Islet of Langerhans (tissue), 1 donor: Measurements from ENCODE around the gene KIF21B.
"Not testable (repeated sequence)": the region's sequence is repeated elsewhere in the genome, so short reads cannot be mapped to it uniquely, and the experiment has no call there.

Source experiments
- FAIRE-seq: peaks from one replicate; lab custom pipeline; 2011; peaks lifted over from hg19 to GRCh38; lab: Jason Lieb, UNC

Gene KIF21B

DNA sequence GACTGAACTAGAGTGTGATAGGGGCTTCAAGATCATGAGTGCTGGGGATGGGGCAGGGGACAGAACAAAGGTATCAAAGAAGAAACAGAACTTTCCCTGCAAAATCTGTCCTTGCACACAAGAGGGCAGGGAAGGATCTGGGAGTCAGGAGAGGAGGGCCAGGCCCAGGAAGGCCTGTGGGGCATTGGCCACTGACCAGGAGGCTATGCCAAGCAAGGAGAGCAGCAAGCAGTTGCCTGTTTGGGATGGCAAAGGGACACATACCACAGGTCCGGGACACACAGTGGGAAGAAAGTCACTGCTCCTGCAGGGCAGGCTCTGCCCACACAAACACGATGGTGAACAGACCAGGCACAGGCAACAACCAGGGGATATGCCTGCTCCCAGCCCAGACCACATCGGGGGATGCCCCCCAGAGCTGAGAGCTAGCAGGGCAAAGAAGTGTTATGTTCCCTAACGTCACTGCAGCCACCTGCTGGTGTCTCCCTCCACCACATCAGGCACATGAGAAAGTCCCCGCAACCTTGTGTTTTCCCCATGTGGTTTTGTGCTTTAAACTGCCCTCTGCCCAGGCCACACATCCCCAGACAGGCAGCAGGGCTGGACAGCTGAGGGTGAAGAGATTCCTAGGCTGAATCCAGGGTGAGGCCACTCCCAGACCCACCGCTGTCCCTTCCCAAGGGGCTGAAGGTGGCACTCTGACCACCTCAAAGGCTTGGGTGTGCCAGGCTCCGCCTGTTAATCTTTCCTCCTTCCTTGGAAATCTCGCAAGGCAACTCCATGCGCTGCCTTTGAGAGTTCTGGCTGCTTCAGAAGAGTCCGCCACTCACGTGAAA lies 53.6 kb downstream of the KIF21B start:
- no peak for FAIRE-seq

DNA sequence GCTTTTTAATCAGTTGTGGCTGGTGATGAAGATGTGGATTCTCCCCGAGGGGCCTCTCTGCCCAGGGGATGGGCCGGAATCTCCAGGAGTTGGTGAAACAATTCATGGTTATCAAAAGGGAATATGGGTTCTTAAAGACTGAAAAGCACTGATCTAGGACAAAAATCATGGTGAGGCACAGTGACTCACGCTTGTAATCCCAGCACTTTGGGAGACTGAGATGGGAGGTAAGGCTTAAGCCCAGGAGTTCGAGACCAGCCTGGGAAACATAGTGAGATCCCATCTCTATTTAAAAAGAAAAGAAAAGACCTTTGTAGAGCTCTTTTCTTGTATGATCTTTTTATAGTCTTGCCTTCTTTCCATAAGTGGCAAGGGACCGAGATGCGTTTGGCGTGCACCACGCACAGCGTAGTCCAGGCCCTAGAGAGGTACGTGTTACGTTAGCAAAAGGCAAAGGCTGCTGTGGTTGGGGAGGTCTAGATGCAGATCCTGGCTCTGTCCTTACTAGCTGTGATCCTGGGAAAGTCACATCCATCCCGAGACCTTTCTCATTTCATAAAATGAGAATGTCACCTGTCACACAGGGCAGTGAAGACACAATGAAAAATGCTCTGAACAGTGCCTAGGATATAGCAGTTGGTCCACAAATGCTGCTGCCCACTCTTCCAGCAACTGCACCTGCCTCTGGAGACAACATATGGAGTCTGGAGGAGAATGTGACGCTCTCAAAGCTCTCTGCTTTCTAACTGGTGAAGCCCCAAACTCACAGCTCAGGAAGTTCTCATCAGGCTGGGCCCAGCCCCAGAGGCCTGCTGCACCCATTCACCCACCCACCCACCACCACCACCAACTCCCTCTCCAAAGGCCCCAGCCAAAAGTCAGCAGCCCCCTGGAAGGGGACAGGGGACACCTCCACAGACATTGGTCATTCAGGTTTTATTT lies 54.8 kb downstream of the KIF21B start:
- FAIRE-seq: no peak

DNA sequence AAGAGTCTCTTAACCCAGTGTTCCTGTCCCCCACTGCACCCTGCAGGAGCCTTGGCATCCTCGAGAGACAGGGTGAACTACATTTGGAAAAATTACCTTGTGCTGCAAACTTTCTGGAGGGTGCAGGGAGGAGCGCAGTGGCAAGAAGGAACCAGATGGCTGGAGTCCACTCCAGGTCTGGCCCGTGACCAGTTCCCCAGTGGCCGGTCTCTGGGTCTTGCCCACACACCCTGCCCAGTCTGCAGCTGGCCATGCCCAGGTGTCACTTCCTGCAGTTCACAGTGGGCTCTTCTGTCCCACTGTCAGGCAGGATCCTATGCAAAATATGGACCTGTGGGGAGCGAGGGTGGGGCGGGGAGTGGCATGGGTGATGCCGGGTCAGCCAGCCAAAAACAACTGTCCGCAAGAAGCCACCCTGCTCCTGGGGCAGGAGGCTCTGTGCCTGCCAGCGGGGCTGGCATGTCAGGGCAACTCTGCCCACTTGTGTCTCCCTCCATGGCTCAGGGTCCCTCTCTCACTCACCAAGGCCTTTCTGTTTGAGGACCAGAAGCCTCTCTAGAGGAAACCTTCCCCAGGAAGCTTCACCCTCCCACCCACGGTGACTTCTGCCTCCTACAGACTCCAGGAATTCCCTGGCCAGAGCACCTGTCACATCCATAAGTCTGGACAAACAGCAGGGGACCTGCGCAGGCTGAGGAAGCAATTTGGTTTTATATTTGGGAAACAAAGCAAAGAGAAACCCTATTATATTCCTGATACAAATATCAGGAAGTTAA lies 55.6 kb downstream of the KIF21B start:
- no peak for FAIRE-seq

DNA sequence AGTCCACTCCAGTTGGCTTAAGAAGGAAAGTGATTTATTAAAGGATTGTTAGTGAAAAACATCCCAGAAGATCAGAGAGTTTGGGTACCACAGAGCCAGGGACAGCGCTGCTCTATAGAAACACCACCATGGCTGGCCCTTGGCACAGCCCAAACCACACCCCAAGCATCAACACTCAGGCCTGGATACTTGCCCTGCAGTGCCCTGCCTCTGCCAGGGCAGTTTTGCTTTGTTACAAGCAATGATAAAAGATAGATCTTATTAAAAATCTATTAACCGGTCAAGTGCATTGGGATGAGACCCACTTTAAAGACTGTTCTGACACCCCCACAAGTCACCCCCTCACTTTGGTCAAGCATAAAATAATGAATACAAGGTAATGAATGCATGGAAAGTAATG lies 56.6 kb downstream of the KIF21B start:
- no peak for FAIRE-seq

DNA sequence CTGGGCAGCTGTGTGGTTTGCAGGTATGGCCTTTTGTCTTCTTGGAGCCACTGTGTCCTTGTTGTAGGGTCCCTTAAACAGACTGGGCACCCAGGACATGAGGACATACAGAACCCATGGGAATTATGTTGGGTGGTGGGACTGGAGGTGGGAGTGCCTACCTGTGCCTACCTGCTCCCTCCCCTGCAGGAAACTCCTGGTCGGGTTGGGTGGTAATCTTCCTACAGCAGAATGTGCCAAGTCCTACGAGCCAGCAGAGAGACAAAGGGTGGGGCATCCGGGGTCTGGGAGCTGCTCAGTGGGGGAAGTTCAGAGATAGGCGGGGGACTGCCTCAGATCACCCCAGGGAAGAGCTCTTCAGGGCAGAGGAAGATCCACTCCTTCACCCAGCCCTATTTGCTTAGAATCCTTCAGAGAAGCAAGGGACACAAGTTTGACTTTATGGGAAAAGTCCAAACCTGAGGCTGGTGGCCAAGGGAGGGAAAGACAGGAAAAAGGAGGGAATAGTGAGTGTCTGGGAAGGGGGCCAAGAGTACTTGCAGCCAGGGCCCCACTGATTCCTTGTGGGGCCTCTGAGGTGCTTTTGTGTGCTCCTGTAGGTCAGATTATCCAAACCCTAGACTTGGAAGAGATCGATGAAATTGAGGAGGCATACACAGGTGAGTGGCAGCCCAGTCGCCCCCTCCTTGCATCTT lies 58.3 kb downstream of the KIF21B start:
- no peak for FAIRE-seq

DNA sequence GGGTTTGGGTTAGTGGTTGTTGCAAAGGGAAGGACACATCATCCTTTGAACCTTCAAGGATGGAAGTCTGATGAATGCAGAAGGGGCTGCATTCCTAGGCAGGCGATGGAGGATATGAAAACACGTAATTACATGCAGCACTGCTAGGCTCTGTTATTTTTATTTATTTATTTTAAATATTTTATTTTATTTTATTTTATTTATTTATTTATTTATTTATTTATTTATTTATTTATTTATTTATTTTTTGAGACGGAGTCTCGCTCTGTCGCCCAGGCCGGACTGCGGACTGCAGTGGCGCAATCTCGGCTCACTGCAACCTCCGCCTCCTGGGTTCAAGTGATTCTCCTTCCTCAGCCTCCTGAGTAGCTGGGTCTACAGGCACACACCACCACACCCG lies 59.6 kb downstream of the KIF21B start:
- FAIRE-seq: not testable (repeated sequence)

DNA sequence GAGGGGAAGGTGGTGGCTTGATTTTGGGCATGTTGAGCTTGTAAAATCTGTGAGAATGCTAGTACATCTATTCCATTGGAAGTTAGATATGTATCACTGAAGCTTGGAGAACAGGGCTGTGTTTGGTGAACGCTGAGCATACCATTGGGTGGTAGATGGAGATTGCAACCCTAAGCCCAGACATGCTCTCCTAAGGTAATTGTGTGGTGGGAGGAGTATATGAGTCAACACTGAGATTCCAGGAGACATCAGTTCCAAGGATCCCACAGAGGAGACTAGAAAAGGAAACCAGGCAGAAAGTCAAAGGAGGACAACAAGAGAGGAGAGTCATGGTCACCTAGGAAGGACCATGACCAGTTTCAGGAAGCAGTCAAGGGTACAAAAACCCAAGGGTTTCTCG lies 60.4 kb downstream of the KIF21B start:
- no peak for FAIRE-seq

DNA sequence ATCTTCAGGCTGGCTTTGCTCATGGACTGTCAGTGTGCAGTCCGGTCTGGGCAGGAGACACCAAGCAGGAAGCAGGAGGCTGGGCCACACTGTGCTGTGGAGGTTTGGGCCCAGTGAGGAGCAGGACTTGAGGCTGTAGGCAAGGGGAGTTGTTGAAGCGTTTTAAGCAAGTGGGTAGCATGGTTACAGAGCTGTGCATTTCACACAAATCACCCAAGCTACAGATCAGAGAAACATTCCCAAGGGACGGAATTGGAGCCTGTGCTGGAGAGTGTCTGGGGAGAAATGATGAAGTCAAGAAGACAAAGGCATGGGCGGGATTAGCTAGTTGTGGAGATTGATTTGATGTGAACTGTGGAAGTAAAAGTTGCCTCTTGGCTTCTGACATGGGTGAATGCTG lies 60.9 kb downstream of the KIF21B start:
- FAIRE-seq: no peak

DNA sequence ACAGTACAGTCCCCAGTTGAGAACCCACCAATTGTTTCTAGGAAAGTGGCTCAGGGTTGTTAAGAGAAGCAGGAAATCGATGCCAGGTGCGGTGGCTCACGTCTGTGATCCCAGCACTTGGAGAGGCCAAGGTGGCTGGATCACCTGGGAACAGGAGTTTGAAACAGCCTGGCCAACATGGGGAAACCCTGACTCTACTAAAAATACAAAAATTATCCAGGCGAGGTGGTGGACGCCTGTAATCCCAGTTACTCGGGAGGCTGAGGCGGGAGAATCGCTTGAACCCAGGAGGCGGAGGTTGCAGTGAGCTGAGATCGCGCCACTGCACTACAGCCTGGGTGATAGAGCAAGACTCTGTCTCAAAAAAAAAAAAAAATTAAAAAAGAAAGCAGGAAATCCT lies 61.4 kb downstream of the KIF21B start:
- FAIRE-seq: not testable (repeated sequence)

DNA sequence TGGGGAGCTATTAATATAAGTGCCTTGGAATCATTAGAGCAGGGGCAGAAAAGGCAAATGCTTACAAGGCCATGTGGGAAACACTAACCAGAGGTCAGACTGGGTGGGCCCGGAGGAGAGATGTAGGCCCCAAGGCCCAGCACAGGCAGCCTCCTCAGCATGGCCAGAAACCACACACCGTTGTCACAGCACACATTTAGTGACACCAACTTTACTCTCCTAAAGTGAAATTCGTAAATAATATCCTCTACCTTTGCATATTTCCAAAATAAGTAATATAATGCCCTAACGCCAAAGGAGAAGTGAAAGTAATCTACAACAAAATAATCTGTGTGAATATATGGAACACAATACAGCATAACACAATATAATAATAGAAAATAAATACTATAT lies 62.6 kb downstream of the KIF21B start:
- no peak for FAIRE-seq

DNA sequence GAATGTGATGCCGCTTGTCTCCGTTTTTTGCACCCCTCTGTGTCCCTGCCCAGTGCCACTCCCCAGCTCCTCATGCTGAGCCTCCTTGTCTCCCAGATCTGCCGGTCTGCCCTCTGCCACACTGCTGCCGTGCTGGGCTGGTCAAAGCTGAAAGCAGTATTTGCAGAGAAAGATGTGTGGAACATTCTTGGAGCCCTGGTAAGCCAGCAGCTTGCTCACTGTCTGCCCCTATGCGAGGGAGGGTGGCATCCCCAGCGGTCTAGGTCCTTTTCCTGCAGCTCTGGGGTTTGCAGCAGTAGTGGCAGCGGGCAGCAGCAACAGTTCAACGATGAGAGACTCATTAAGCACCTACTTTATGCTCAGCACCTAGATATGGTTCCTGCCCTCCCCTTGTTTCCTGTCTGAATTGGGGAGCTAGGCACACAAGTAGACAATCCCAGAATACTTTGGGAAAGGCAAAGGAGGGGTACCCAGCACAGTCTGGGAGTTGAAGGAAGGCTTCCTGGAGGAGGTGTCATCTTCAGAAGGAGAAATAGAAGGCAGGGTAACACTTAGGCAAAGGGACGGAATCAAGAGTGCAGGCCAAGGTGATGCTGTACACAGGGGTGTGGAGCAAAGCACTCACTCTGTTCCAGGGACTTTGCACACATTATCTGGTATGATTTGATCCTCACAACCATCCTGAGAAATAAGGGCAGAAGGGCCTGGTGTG lies 63.1 kb downstream of the KIF21B start:
- FAIRE-seq: no peak

DNA sequence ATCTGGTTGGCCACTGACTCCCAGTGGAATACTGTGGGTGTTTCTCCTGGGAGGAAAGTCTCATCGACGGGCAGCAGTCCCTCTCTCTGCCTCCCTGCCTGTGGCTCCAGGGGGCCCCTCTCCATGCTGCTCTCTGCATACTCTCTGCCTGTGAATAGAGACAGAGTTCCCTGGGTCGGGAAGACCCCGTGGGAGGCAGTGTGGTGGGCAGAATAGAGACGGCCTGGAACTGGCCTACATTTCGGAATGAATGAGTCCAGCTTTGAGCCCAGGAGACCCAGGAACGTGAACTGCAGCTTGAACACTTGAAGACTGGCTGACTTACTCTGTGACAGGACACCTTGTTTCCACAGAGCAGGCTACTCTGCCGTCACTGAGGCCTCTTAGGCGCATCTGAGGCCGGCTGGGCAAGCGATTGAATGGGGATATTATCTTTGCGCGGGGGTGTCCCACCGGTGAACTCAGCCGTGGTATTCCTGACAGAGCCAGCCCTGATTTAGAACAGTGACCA lies 64.0 kb downstream of the KIF21B start:
- no peak for FAIRE-seq

DNA sequence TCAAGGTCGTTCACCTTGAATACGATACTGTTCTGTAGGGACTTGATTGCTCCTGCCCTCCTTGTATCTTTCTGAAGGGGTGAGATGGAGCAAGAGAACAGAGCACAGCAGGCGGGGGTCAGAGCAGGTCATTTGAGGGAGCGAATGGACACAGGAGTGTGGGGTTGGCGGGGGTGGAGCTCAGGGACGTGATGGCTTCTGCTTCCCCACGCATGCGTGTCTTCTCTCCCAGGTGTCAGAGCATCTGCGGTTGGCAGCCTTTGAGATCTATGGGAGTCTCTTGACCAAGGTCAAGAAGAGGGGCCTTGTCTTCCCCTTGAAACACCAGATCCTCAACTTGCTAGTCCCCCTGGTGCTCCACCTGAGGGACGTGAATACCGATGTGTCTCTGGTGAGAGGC lies 64.9 kb downstream of the KIF21B start:
- FAIRE-seq: no peak

DNA sequence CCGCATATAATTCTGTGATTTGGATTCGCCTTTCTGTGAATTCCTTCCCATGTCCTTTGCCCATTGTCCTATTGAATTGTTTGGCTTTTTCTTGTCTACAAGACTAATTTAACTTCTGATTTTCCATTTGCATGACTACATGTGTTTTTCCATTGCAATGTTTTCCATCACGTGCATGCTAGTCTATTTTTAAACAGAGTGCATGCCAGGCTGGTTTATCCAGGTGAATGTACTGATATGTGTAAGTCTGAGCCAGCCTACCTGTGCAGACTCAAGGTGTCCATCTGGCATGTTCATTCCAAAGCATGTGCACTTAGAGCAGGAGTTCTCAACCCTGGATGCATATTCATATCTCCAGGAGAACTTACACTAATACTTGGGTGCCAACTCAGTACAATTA lies 69.1 kb downstream of the KIF21B start:
- FAIRE-seq: no peak

DNA sequence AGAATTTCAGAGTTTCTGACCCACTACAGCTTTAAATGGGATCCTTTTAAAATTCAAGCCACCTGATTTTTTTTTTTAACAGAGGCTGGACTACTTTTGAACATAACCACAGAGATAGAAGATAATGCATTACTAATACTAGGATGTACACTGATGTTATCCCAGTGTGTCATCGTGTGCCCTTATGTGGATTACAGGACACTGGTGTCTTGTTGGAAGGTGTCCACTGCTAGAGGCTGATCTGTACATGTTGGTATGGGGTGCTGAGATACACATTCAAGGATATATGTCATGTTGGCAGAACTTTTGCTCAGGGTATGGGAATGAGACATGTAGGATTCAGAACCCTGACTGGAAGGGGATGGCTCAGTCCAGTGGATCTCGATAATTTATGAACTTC lies 72.5 kb downstream of the KIF21B start:
- FAIRE-seq: no peak

DNA sequence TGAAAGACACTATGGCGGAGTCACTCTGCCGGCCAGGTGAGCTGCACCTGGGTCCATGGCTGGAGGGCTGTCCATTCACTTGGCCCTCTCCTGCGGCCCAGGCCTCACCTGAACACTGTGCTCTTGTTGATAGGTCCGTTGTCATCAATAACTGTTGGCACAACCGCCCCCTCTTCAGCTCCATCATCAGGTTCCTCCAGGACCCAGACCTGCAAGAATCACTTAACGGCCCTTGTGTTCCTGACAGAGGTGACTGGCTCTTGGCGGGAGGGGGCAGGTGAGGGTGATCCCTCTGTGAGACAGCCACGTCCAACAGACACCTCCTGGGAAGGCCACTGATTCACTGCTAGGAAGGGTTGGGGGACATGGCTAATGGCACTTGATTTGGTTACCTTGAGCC lies 73.9 kb downstream of the KIF21B start:
- no peak for FAIRE-seq

DNA sequence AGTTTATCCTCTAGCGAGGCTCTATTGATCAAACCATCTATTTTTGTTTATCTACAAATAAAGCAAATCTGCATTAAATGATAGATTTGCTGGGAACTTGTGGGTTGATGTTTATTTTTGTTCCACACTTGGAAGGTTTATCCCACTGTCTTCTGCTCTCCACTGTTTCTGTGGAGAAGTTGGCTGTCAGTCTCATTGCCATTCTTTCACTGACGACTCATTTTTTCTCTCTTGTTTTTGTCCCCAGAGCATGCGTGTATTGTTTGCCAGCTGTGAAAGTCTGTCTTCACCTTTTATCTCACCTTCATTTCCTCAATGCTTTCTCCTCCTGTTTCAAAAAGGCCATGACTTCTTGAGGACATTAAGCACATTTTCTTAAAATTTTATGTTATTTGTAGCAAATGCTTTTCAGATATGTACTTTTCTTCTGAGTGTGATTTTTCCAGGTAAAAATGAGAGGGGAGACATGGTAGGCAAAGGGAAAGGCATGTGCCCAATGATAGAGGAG lies 76.4 kb downstream of the KIF21B start:
- FAIRE-seq: no peak

DNA sequence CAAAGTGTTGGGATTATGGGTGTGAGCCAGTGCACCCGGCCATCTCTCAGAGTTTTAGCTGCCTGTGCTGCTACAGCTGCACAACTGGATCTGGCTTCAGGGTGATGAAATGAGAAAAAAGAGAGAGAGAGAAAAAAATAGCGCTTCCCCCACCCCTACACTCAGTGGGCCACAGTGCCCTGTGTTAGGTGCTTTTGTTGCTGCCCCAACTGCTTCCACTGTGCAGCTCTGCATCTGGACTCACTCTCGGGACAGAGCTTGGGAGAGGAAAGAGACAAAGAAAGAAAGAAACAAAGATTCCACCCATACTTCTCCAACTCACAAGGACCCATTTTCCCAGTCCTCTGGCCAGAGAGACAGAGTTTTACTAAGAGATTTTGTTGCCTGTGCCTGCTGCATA lies 78.4 kb downstream of the KIF21B start:
- FAIRE-seq: no peak

DNA sequence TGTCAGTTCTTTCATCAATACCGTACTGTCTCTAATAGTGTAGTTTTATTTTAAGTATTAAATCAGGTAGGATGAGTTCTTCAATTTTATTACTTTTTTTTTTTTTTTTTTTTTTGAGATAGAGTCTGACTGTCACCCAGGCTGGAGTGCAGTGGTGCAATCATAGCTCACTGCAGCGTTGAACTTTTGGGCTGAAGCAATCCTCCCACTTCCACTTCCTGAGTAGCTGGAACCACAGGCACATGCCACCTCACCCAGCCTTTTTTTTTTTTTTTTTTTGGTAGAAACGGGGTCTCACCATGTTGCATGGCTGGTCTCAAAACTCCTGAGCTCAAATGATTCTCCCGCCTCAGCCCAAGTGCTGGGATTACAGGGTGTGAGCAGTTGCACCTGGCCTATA lies 84.6 kb downstream of the KIF21B start:
- no peak for FAIRE-seq

DNA sequence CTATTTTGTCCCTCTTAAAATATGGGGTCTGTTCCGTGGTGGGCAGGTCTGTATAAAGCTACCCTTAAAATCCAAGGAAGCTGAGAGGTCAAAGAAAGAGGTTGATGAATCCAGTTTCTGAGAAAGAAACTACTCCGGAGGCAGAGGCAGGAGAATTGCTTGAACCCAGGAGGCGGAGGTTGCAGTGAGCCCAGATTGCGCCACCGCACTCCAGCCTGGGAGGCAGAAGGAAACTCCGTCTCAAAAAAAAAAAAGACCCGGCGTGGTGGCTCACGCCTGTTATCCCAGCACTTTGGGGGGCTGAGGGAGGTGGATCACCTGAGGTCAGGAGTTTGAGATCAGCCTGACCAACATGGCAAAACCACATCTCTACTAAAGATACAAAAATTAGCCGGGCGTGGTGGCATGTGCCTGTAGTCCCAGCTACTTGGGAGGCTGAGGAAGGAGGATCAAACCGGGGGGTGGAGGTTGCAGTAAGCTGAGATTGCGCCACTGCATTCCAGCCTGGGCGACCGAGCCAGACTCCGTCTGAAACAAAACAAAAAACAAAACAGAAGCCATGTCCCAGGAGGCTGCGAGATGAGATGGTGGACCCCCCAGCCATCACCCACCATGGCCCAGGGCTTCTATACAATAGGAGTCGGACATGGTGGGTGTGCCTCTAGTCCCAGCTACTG lies 88.1 kb downstream of the KIF21B start:
- FAIRE-seq: not testable (repeated sequence)
